ENCODE results near the gene CLEC4M. TPM values are rescaled to one million over a fixed set of nuclear protein-coding genes. Genes with fewer than 3 reads are reported as not detected.

The CLEC4M gene
- total and polyA plus RNA-seq, 2 of the 8 experiments (the other 6 are each of a cell fraction or from before 2014, with no cell fraction given): not detected

DNA sequence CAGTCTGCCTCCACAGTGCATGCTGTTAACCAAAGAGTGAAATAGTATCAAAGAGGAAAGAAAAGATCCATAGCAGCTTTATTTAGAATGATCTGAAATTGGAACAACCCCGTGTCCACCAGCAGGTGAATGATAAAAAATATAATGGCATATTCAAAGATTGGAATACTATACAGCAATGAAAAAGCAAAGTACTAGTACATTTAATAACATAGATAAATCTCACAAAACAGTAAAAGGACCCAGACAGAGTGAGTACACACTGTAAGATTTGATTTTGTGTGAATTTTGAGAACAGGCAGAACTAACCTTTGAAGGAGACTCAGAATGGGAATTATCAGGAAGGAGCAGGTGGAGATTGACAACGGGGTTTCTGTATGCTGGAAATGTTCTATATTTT lies 14.9 kb upstream of the CLEC4M start:
- Histone ChIP-seq H3K23ac (ENCODE audit: insufficient read length) (no peak overlapping the region), H2BK12ac (ENCODE audit: low read depth, low read length) (no peak overlapping the region), H4K20me1 (replicated peaks in 1 of 2; ENCODE audit: control insufficient read depth in 1 of 2, insufficient read depth in 2 of 2, low read length in 2 of 2) (no peaks in the 10 kb centered on the region), H3K4me1 (replicated peaks in 1 of 4; ENCODE audit: control insufficient read depth in 3 of 4, insufficient read depth in 4 of 4, low read length in 3 of 4) (peaks cover 3 to 15% (median 8%) of the 10 kb centered on the region in 4 experiments; a peak in 6 of 7 replicates), H3K18ac (ENCODE audit: extremely low read depth, low read length) (no peak overlapping the region), H3K14ac (ENCODE audit: insufficient read length) (no peak overlapping the region), H2BK5ac (ENCODE audit: low read depth, low read length) (no peak overlapping the region), H3K79me1 (ENCODE audit: low read depth, low read length) (no peaks in the 10 kb centered on the region), H2BK15ac (ENCODE audit: low read length) (no peak overlapping the region), H3K4me2 (ENCODE audit: insufficient read depth in 1 of 2, low read depth in 2 of 2, low read length in 2 of 2) (peak overlapping the region in 1 of 2 experiments; percentile 20; a peak in 1 of 4 replicates), H3K27me3 (replicated peaks in 1 of 4; ENCODE audit: control insufficient read depth in 3 of 4, extremely low read depth in 1 of 4, insufficient read depth in 3 of 4, low read length in 3 of 4) (no peaks in the 10 kb centered on the region; a peak in 1 of 7 replicates), H3K56ac (replicated peaks; ENCODE audit: insufficient read length, low read depth, low read length) (no peak overlapping the region), H3K23me2 (ENCODE audit: low read depth, low read length) (no peaks in the 10 kb centered on the region; the same call in 1 of the 2 replicates), H4K5ac (ENCODE audit: insufficient read length, low read depth, low read length) (peak overlapping the region; percentile 94), H2BK20ac (ENCODE audit: low read length) (no peak overlapping the region), H3K36me3 (ENCODE audit: control insufficient read depth in 2 of 4, insufficient read depth in 4 of 4, low read length in 3 of 4) (no peaks in the 10 kb centered on the region), H3K9me3 (ENCODE audit: insufficient read depth in 2 of 2, low read depth in 1 of 2, low read length in 1 of 2) (0 out of 4 replicates have a peak, but pooled peaks cover 0 to 6% of the 10 kb centered on the region in 2 experiments), H3K79me2 (ENCODE audit: control insufficient read depth in 1 of 2, insufficient read depth in 2 of 2, low read length in 2 of 2) (no peaks in the 10 kb centered on the region), H2BK120ac (replicated peaks; ENCODE audit: low read depth, low read length) (peak overlapping the region; percentile 81), H4K8ac (ENCODE audit: extremely low read depth, insufficient read depth, low read length) (no peak overlapping the region), H3K4ac (replicated peaks; ENCODE audit: insufficient read length, low read depth, low read length) (peak overlapping the region; percentile 51), H3K9ac (replicated peaks in 1 of 4; ENCODE audit: extremely low read depth in 1 of 4, low read depth in 3 of 4, low read length in 3 of 4) (no peak overlapping the region), H2AFZ (ENCODE audit: low read length) (no peak overlapping the region), H4K91ac (replicated peaks; ENCODE audit: insufficient read length, low read length) (peak overlapping the region; percentile 57), H3K4me3 (ENCODE audit: extremely low read depth in 1 of 4, insufficient read depth in 2 of 4, low read depth in 3 of 4, low read length in 4 of 4) (peak overlapping the region in 1 of 4 experiments; percentile 22; a peak in 1 of 8 replicates), H2AK5ac (ENCODE audit: low read depth, low read length) (no peak overlapping the region), H3K27ac (ENCODE audit: low read depth, low read length) (peak overlapping the region; percentile 28; the same call in 1 of the 2 replicates)
- POLR2A ChIA-PET (ENCODE audit: partially characterized antibody): no interaction called here
- TF ChIP-seq SUZ12 (IDR thresholded peaks at IDR 0.05; ENCODE audit: low read length) (no peak), KDM1A (IDR thresholded peaks at IDR 0.05; ENCODE audit: borderline replicate concordance, low read length) (peak; percentile 91; the same call in 1 of the 2 replicates), CTBP2 (IDR thresholded peaks at IDR 0.05; ENCODE audit: borderline replicate concordance, insufficient read depth, insufficient read length, low read length) (no peak), SAP30 (IDR thresholded peaks at IDR 0.05; ENCODE audit: insufficient read depth, insufficient replicate concordance, low read length) (no peak), MAFK (IDR thresholded peaks at IDR 0.05; ENCODE audit: low read depth, low read length) (no peak), SP4 (IDR thresholded peaks at IDR 0.05; ENCODE audit: low read length) (no peak), TAF7 (optimal IDR thresholded peaks at IDR 0.05; ENCODE audit: borderline replicate concordance, low read depth, low read length) (no peak), RFX5 (IDR thresholded peaks at IDR 0.05; ENCODE audit: borderline replicate concordance, low read depth, low read length) (no peak), HDAC2 (IDR thresholded peaks at IDR 0.05; ENCODE audit: borderline replicate concordance in 1 of 2, low read depth in 2 of 2, low read length in 2 of 2) (peak in 1 of 2 experiments; percentile 64; a peak in 1 of 4 replicates)
- 82% methylated on average over 2 of the region's 2 CpGs; no CpG with 5 or more reads in 1 of the 2 experiments for whole genome bisulfite sequencing, 2 experiments (ENCODE audit: extremely low coverage in 1 of 2, insufficient coverage in 1 of 2, insufficient read length in 1 of 2, insufficient replicate concordance in 2 of 2, low coverage in 1 of 2, low lambda C conversion rate in 2 of 2, missing lambda C conversion rate in 1 of 2)
- CTCF ChIA-PET (ENCODE audit: partially characterized antibody): interaction anchor here (0.8 to 1.8 kb wide), 6 partner anchors 27 to 84 kb away, joined by 3 to 7 read pairs (median 3); partner anchors contain the start of gene TRAPPC5
- FAIRE-seq: no peak
- DNase-seq (ENCODE audit: low read depth in 1 of 2, low spot score in 2 of 2): no peak

Measured in H1 (cell line).